Osteoblast (primary cell): ENCODE measurements around the gene FAM193A. TPM values are rescaled to one million over a fixed set of nuclear protein-coding genes. Genes with fewer than 3 reads are reported as not detected.

Experiments used
- DNase-seq: peaks from one replicate; pipeline ENCODE4 v3.0.0; 2011; ENCODE audit warnings: low spot score, mixed read lengths; ENCODE audit not compliant: insufficient read length; ENCODE audit errors: missing footprints
- H2AFZ ChIP-seq: 2 replicates; pipeline ENCODE4 v1.6.0; 2011; ENCODE audit warnings: mild to moderate bottlenecking, low read length
- H3K27ac ChIP-seq: 2 replicates; pipeline ENCODE4 v1.5.1; 2011; ENCODE audit warnings: mild to moderate bottlenecking, low read depth, low read length, moderate library complexity
- H3K27me3 ChIP-seq: 2 replicates; pipeline ENCODE4 v1.6.0; 2012; ENCODE audit warnings: mild to moderate bottlenecking, control low read depth, inconsistent platforms, low read length, moderate library complexity; ENCODE audit not compliant: insufficient read depth
- H3K36me3 ChIP-seq: 2 replicates; pipeline ENCODE4 v1.5.1; 2011; ENCODE audit warnings: mild to moderate bottlenecking, low read length, control low read depth, moderate library complexity; ENCODE audit not compliant: insufficient read depth
- H3K4me1 ChIP-seq: 2 replicates; pipeline ENCODE4 v1.5.1; 2011; ENCODE audit warnings: mild to moderate bottlenecking, low read length, control low read depth, moderate library complexity; ENCODE audit not compliant: insufficient read depth
- H3K4me2 ChIP-seq: 2 replicates; pipeline ENCODE4 v1.6.0; 2011; ENCODE audit warnings: mild to moderate bottlenecking, low read length; ENCODE audit not compliant: insufficient read depth
- H3K4me3 ChIP-seq: fragments of 200-600 bp; sonication (generic); 3 replicates; pipeline ENCODE4 v1.5.1; 2012; ENCODE audit warnings: mild to moderate bottlenecking, low read length, inconsistent platforms; ENCODE audit not compliant: insufficient read depth
- H3K79me2 ChIP-seq: 2 replicates; pipeline ENCODE4 v1.6.0; 2012; ENCODE audit warnings: mild to moderate bottlenecking, low read length, control low read depth, inconsistent platforms; ENCODE audit not compliant: insufficient read depth
- H3K9me3 ChIP-seq: 2 replicates; pipeline ENCODE4 v1.5.1; 2011; ENCODE audit warnings: low read depth, low read length, control low read depth
- H4K20me1 ChIP-seq: 2 replicates; pipeline ENCODE4 v1.6.0; 2012; ENCODE audit warnings: mild to moderate bottlenecking, low read length, control low read depth; ENCODE audit not compliant: insufficient read depth
- CTCF ChIP-seq: IDR thresholded peaks from 2 replicates; pipeline ENCODE4 v1.5.1; 2011; ENCODE audit warnings: mild to moderate bottlenecking, low read depth, low read length, moderate library complexity; ENCODE audit errors: extremely low read depth
- total RNA-seq: library from RNA; depleted of rRNA; stranded (reverse); fragments of >200 nt; gene quantifications from 2 replicates; pipeline ENCODE4 v1.2.3, GENCODE V29; 2012

FAM193A gene
- total RNA-seq, 1 donor = 23.2 TPM

DNA sequence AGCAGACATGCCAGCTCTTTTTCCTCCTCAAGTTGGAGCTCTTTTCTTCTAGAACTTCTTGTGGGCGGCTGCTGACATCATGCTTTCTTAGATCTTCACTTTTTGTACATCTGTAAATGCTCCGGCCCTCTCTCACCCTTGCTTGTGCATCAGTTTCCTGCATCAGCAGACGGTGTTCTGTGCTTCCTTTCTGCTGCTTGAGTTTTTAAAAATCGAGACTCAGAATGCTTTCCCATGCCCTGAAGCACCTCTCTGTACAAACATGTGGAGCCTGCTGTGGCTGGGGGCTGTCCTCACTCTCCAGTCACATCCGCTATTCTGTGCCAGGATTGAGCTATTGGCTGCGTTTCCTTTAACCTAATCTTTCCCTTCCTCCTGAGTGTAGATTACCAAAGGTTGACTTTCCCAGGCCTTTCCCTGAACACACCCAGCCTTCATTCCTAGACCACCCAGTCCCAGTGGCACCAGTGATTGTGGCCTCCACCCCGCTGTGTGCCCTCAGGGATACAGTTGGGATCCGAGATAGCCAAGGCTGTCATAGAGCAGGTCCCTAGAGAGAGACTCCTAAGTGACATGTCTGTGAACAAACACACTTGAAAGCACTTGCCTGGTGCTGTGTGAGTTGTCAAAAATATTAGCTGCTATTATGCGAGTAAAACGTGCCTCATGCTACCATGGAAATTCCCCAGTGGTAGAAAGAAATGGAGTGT, 177.8 kb downstream of the FAM193A start:
- peak; percentile 38 for DNase-seq
- Histone ChIP-seq H3K27ac (peak overlapping the region; percentile 16), H3K27me3 (no peaks in the 10 kb centered on the region), H3K4me2 (no peak overlapping the region), H3K4me1 (peaks cover 12% of the 10 kb centered on the region), H4K20me1 (no peaks in the 10 kb centered on the region), H3K79me2 (peaks cover 20% of the 10 kb centered on the region), H3K9me3 (no peaks in the 10 kb centered on the region), H3K36me3 (peaks cover 25% of the 10 kb centered on the region), H3K4me3 (no peak overlapping the region), H2AFZ (no peak overlapping the region)
- peak; percentile 8 for TF ChIP-seq CTCF

DNA sequence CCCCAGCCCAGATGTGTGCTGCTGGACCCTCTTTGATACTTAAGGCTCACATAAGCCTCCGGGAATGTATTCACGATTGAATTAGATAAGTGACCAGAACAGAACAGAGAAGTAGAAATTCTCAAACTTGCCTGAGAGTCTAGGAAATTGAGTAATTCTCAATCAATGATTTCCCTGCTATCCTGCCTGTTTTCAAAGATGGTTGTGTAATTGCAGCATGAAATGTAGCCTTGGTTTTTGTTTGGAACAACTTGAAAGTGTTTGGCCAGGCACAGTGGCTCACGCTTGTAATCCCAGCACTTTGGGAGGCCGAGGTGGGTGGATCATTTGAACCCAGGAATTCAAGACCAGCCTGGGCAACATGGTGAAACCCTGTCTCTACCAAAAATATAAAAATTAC, 178.5 kb downstream of the FAM193A start:
- Histone ChIP-seq H3K79me2 (peaks cover 20% of the 10 kb centered on the region), H3K27me3 (no peaks in the 10 kb centered on the region), H3K36me3 (peaks cover 28% of the 10 kb centered on the region), H3K4me3 (no peak overlapping the region), H2AFZ (no peak overlapping the region), H3K27ac (no peak overlapping the region), H3K4me2 (no peak overlapping the region), H3K9me3 (no peaks in the 10 kb centered on the region), H3K4me1 (peaks cover 12% of the 10 kb centered on the region), H4K20me1 (no peaks in the 10 kb centered on the region)
- TF ChIP-seq CTCF = no peak
- DNase-seq = no peak

- TF ChIP-seq CTCF = no peak
- no peak for DNase-seq
- no peaks in the 10 kb centered on the region for H3K27me3 ChIP-seq
- H2AFZ ChIP-seq = no peak overlapping the region
- H3K4me2 ChIP-seq = no peak overlapping the region
- H3K4me1 ChIP-seq = peaks cover 12% of the 10 kb centered on the region
- H3K27ac ChIP-seq = no peak overlapping the region
- no peaks in the 10 kb centered on the region for H4K20me1 ChIP-seq
- H3K79me2 ChIP-seq = peaks cover 20% of the 10 kb centered on the region
- H3K9me3 ChIP-seq = no peaks in the 10 kb centered on the region
- H3K36me3 ChIP-seq = peaks cover 33% of the 10 kb centered on the region
- no peak overlapping the region for H3K4me3 ChIP-seq
Observed at GRCh38 chr4:2715426-2715825, 179.0 kb downstream of the FAM193A start.

DNA sequence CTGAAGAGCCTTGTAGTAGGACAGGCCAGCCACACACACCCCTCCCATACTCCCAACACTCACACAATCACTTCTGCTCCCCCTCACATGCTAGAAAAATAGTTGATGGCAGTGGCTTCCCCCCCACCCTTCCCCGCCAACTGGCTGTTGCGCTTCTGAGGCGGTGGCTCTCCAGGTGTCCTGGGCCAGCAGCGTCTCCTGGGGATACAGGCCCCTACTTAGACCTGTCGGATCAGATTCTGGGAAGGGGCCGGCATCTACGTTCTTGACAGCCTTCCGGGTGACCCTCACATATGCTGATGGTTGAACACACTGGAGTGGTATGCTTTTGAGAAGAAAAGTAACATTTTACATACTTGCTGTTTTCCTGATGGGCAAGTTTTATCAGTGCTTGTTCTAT, 179.8 kb downstream of the FAM193A start:
- TF ChIP-seq CTCF = no peak
- Histone ChIP-seq H3K79me2 (peaks cover 20% of the 10 kb centered on the region), H3K27me3 (no peaks in the 10 kb centered on the region), H3K27ac (no peak overlapping the region), H3K4me2 (no peak overlapping the region), H3K36me3 (peaks cover 37% of the 10 kb centered on the region), H3K9me3 (no peaks in the 10 kb centered on the region), H2AFZ (no peak overlapping the region), H4K20me1 (no peaks in the 10 kb centered on the region), H3K4me3 (no peak overlapping the region), H3K4me1 (peaks cover 12% of the 10 kb centered on the region)
- no peak for DNase-seq
